ENCODE measurements around the gene NTM. TPM values are rescaled to one million over a fixed set of nuclear protein-coding genes. Genes with fewer than 3 reads are reported as not detected.

The NTM gene
- total RNA-seq, 2 donors from 2014 or later = 1.7 to 3.6 TPM

DNA sequence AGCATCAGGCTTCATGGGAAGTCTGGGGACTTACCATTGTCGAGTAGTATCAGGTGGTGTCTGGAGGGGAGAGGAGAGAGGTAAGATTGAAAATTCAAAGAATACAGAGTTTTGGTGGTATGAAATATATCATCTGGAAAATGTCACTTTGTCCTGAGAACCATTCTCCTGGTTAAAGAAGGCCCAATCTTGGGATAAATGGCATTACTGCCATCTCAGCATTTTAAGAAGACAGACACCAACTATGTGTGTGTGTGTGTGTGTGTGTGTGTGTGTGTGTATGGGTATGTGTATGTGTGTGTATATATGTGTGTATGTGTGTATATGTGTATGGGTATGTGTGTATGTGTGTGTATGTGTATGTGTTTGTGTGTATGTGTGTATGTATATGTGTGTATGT is 673.3 kb downstream of the NTM start:
- H3K27ac Mint-ChIP-seq = no peak overlapping the region
- Histone ChIP-seq H3K9me3 (ENCODE audit: control insufficient read depth, low read length) (no peaks in the 10 kb centered on the region), H3K27me3 (ENCODE audit: control insufficient read depth, insufficient read depth, low read length, poor library complexity, severe bottlenecking) (no peaks in the 10 kb centered on the region), H3K9ac (ENCODE audit: extremely low read depth, low read length, poor library complexity, severe bottlenecking) (no peak overlapping the region), H3K36me3 (ENCODE audit: control insufficient read depth, insufficient read depth, low read length) (no peaks in the 10 kb centered on the region), H3K4me3 (ENCODE audit: low read length) (no peak overlapping the region), H3K27ac (ENCODE audit: low read depth, low read length) (no peak overlapping the region), H3K4me1 (ENCODE audit: control insufficient read depth, insufficient read depth, low read length) (no peaks in the 10 kb centered on the region)
- TF ChIP-seq, protein P1, sequence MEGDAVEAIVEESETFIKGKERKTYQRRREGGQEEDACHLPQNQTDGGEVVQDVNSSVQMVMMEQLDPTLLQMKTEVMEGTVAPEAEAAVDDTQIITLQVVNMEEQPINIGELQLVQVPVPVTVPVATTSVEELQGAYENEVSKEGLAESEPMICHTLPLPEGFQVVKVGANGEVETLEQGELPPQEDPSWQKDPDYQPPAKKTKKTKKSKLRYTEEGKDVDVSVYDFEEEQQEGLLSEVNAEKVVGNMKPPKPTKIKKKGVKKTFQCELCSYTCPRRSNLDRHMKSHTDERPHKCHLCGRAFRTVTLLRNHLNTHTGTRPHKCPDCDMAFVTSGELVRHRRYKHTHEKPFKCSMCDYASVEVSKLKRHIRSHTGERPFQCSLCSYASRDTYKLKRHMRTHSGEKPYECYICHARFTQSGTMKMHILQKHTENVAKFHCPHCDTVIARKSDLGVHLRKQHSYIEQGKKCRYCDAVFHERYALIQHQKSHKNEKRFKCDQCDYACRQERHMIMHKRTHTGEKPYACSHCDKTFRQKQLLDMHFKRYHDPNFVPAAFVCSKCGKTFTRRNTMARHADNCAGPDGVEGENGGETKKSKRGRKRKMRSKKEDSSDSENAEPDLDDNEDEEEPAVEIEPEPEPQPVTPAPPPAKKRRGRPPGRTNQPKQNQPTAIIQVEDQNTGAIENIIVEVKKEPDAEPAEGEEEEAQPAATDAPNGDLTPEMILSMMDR (conservative IDR thresholded peaks at IDR 0.05) = no peak
- no peak for DNase-seq
- no peaks in the 10 kb centered on the region for H3K9me3 Mint-ChIP-seq
- no peak overlapping the region for H3K4me3 Mint-ChIP-seq
- WGBS, 2 experiments (ENCODE audit: insufficient coverage in 1 of 2, insufficient read length in 1 of 2) = 83% methylated on average over 1 of the region's 1 CpG; no CpG with 5 or more reads in 1 of the 2 experiments
- H3K4me1 Mint-ChIP-seq = no peaks in the 10 kb centered on the region
- H3K36me3 Mint-ChIP-seq (ENCODE audit: low read depth) = no peaks in the 10 kb centered on the region
- H3K27me3 Mint-ChIP-seq (ENCODE audit: insufficient read depth) = no peaks in the 10 kb centered on the region

DNA sequence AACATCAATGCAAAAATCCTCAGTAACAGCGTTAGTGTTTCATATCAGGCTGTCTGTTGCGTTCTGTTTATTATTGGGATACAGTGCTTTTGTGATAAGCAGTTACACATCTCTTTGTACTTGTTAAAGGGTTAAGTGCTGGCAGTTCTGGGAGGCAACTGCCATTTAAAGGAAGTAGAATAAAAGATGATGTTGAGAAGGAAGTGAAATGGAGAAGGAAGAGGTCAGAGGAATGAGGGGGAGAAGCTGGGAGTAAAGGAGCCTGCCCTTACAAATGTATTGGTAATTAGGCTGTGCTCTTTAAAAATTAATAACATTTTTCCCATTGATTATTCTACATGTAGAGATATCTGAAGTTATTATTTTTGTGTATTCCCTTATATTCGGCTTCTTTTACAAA is 674.7 kb downstream of the NTM start:
- Histone ChIP-seq H3K36me3 (ENCODE audit: control insufficient read depth, insufficient read depth, low read length) (no peaks in the 10 kb centered on the region), H3K9me3 (ENCODE audit: control insufficient read depth, low read length) (no peaks in the 10 kb centered on the region), H3K27me3 (ENCODE audit: control insufficient read depth, insufficient read depth, low read length, poor library complexity, severe bottlenecking) (no peaks in the 10 kb centered on the region), H3K9ac (ENCODE audit: extremely low read depth, low read length, poor library complexity, severe bottlenecking) (no peak overlapping the region), H3K4me3 (ENCODE audit: low read length) (no peak overlapping the region), H3K4me1 (ENCODE audit: control insufficient read depth, insufficient read depth, low read length) (no peaks in the 10 kb centered on the region), H3K27ac (ENCODE audit: low read depth, low read length) (no peak overlapping the region)
- Mint-ChIP-seq H3K36me3 (ENCODE audit: low read depth) (no peaks in the 10 kb centered on the region), H3K4me1 (no peaks in the 10 kb centered on the region), H3K9me3 (no peaks in the 10 kb centered on the region), H3K4me3 (no peak overlapping the region), H3K27me3 (ENCODE audit: insufficient read depth) (peaks cover 4% of the 10 kb centered on the region), H3K27ac (no peak overlapping the region)
- 98 to 100% methylated on average over 2 of the region's 3 CpGs for WGBS, 2 experiments (ENCODE audit: insufficient coverage in 1 of 2, insufficient read length in 1 of 2)
- no peak for DNase-seq
- TF ChIP-seq, protein P1 (conservative IDR thresholded peaks at IDR 0.05) = no peak

DNA sequence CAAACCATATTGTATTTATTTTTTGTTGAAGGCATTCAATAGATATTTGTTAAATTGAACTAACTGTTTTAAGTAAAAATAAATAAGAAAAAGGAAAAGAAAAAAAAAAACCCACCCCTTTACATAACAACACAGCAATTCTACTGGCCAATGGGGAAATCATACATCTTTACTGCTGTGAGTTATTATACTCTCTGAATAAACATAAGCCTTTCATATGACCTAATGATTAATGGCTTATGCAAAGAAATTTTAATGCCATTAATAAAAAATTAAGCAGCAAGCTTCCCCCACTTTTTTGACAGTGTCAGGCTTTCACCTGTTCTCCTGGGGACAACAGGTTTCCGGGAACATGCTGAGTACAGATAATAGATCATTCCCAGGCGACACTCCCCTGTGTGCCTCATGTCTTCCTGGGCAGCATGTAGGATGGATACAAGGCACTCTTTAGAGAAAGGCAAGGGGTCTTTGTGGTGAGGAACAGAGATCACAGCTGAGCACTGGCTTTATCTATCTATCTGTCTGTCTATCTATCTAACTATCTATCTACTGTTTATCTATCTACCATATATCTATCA is 676.0 kb downstream of the NTM start:
- Histone ChIP-seq H3K27ac (ENCODE audit: low read depth, low read length) (no peak overlapping the region), H3K9me3 (ENCODE audit: control insufficient read depth, low read length) (no peaks in the 10 kb centered on the region), H3K36me3 (ENCODE audit: control insufficient read depth, insufficient read depth, low read length) (no peaks in the 10 kb centered on the region), H3K4me1 (ENCODE audit: control insufficient read depth, insufficient read depth, low read length) (no peaks in the 10 kb centered on the region), H3K4me3 (ENCODE audit: low read length) (no peak overlapping the region), H3K9ac (ENCODE audit: extremely low read depth, low read length, poor library complexity, severe bottlenecking) (no peak overlapping the region), H3K27me3 (ENCODE audit: control insufficient read depth, insufficient read depth, low read length, poor library complexity, severe bottlenecking) (no peaks in the 10 kb centered on the region)
- H3K9me3 Mint-ChIP-seq = no peaks in the 10 kb centered on the region
- no peak for DNase-seq
- no peaks in the 10 kb centered on the region for H3K4me1 Mint-ChIP-seq
- H3K27ac Mint-ChIP-seq = no peak overlapping the region
- H3K36me3 Mint-ChIP-seq (ENCODE audit: low read depth) = no peaks in the 10 kb centered on the region
- H3K4me3 Mint-ChIP-seq = no peak overlapping the region
- 66 to 77% methylated on average over 2 of the region's 2 CpGs for WGBS, 2 experiments (ENCODE audit: insufficient coverage in 1 of 2, insufficient read length in 1 of 2)
- TF ChIP-seq, protein P1 (conservative IDR thresholded peaks at IDR 0.05) = no peak
- peaks cover 5% of the 10 kb centered on the region for H3K27me3 Mint-ChIP-seq (ENCODE audit: insufficient read depth)
